GM19328 (cell line): ENCODE data around the gene MYL4.
"Not testable (repeated sequence)": the region's sequence is repeated elsewhere in the genome, so short reads cannot be mapped to it uniquely, and the experiment has no call there.

Source experiments
- ATAC-seq: cut with Tn5 transposase; IDR thresholded peaks from one replicate; pipeline ENCODE4 v1.9.1; 2021; ENCODE audit warnings: mild to moderate bottlenecking, moderate library complexity; ENCODE audit not compliant: unreplicated experiment

The MYL4 gene

DNA sequence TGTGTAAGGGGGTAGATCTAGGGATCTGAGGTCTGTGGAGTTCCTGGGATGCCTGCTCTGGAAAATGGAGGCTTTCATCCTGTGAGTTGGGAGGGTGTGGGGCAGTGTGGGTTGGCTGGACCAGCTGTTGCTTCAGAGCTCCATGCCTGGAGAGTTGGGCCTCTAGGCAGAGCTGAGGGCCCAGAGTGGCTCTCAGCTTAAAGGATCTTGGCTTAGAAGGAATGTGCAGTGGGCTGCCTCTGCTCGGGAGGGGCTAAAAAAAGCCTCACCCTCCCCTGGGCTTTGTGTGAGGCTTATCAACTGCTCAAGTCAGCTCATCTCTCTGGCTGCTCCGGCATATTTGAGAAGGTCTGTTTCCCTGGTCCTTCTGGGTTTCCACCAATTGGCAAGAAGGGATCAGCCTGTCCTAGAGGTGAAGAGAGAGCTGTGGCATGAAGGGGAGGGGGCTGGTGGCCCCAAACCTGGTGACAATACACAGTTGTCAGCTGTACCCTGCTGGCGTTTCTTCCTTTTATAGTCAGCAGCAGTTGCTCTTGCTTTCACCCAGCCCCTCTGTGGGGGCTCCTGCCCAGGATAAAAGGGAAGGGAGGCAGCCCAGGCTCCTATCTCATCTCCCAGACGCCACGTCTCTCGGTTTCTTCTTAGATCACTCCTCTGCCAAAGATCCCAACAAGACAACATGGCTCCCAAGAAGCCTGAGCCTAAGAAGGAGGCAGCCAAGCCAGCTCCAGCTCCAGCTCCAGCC is at the start of gene MYL4:
MYL4 (plus strand) TSS at position 605 of the 745 bp plus-strand sequence; CDS start at position 680, 75 bp downstream.
- ATAC-seq: no peak

DNA sequence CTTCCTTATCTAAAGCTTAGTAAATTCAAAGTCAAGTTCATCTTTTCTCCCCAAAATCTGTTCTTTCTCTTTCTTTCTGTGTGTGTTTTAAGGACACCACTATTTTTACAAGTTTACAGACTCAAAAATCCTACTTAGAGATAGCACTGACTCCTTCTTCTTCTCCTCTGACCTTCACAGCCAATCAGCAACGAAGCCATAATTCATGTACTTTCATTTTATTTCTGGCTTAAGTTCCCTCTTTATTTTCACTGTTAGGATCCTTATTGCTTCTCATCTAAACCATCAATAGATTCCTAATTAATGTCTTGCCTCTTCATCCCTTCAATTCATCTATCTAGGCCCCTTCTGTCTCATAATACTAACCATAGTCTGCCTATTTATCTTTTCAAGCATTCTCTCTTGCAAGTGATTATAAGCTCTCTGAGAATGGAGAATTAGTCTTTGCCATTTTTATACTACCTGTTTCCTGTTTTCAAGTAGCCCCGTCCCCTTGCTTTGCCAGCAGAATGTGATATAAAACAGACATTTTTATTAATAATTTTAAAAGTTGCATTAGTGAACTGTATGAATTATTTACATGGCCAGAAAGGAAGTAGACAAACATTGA is 47.0 kb upstream of the MYL4 start:
- no peak for ATAC-seq

DNA sequence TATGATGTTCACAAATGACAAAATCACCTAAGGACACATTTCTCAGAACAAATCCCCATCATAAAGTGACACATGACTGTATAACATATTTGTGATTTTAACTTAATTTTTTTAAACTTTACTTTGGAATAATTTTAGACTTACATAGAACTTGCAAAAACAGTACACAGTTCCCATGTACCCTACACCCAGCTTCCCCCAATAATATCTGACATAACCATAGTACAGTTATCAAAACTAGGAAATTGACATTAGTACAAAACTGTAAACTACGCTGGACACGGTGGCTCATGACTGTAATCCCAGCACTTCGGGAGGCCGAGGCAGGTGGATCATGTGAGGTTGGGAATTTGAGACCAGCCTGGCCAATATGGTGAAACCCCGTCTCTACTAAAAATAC is 44.9 kb upstream of the MYL4 start:
- ATAC-seq: no peak

DNA sequence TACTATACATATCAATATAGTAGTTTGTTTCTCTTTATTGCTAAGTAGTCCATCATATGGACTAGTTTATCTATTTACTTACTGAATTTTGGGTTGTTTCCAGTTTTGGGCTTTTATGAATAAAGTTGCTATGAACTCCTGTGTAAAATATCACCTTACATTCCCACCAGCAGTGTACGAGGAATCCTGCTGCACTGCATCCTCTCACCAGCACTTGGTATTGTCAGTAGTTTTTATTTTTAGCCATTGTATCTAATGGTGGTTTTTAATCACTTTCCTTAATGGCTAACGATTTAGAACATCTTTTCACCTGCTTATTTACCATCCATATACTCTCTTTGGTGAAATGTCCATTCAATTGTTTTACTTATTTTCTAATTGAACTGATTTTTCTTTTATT is 44.0 kb upstream of the MYL4 start:
- ATAC-seq: no peak

DNA sequence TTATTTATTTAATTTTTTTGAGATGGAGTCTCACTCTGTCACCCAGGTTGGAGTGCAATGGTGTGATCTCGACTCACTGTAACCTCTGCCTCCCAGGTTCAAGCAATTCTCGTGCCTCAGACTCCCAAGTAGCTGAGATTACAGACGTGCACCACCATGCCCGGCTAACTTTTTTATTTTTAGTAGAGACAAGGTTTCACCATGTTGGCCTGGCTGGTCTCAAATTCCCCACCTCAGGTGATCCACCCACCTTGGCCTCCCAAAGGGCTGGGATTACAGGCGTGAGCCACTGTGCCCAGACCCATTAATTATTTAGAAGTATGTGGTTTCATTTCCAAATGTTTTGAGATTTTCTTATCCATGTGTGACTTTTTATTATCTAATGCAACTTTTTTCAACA is 42.3 kb upstream of the MYL4 start:
- ATAC-seq: not testable (repeated sequence)

DNA sequence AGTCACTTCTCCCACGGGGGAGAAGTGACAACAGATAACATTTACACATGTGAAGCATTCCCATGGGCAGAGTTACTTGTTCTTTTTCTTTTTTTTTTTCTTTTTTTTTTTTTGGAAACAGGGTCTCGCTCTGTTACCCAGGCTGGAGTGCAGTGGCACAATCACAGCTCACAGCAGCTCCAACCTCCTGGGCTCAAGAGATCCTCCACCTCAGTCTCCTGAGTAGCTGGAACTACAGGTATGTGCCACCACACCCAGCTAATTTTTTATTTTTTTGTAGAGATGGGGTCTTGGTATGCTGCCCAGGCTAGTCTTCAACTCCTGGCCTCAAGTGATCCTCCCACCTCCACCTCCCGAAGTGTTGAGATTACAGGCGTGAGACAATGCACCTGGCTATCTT is 40.3 kb upstream of the MYL4 start:
- ATAC-seq: not testable (repeated sequence)

DNA sequence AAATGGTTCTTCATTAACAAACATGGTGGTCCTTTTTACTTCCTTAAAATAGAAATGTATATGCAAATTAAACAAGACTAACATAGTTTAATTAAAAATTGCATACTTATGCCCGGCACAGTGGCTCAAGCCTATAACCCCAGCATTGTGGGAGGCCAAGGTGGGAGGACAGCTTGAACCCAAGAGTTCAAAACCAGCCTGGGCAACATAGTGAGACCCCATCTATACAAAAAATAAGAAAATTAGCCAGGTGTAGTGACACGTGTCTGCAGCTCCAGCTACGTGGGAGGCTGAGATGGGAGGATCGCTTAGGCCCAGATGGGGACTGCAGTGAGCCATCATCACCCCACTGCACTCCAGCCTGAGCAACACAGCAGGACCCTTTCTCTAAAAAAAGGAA is 38.4 kb upstream of the MYL4 start:
- no peak for ATAC-seq

DNA sequence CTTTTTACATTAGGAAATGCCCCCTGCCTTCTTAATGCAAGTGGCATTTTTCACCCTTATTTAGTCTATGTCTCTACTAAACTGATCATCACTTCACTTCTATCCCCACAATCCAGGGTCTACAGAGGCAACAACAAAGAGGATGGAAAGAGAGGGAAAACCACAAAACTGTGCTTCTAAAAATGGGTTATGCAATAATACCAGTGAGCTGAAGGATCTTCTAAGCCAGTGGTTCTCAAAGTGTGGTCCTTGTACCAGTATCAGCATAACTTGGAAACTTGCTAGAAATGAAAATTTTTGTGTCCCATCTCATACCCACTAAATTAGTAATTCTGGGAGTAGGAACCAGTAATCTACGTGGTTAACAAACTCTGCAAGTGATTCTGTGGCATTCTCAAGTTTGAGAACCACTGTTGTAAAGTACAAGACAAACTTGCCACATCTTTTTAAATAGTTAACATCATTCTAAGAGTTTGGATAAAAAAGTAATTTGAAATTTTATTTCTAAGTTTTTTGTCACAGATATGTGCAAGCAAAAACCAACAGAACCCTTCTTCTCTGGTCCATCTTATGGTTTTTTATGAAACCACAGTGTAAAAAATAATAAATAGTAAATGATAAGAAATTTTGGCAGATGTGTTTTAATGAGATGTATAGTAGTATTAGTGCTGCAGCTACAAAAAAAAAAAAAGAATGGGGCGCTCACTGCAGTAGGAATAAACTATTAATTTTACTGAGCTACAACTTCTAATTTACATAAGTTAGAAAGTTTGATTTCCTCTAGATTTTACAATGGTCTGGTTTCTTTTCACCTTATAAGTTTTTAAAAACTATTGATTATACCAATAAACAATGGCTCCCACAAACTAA is 36.2 kb upstream of the MYL4 start:
- ATAC-seq: no peak

DNA sequence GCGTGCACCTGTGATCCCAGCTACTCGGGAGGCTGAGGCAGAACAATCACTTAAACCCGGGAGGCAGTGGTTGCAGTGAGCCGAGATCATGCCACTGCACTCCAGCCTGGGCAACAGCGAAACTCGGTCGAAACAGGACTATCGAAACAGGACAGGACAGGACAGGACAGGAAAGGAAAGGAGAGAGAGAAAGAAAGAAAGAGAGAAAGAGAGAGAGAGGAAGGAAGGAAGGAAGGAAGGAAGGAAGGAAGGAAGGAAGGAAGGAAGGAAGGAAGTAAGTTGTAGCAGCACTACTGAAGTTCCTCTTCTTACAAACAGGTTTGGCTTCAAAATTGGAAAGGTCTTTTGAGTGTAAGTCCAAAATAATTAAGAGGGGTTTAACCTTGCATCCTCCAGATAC is 34.3 kb upstream of the MYL4 start:
- ATAC-seq: not testable (repeated sequence)

DNA sequence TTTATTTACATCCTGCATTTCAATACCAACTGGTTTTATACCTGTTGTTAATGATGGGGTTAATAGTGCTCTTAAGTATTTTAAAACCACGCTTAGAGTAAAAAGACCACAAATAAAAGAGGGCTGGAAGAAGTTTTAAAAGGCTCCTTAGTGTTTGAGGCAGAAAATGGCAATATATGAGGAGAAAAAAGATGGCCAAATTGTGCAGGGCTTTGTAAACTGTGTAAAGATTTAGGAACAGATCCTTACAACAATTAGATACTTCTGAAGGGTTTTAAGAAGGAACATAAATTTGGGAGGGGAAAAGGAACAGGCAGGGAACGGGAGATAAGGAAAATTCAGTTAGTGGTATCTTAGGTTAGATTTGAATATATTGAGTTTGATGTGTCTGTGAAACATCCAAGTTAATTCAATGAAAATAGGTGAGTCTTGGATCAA is 32.7 kb upstream of the MYL4 start:
- no peak for ATAC-seq

DNA sequence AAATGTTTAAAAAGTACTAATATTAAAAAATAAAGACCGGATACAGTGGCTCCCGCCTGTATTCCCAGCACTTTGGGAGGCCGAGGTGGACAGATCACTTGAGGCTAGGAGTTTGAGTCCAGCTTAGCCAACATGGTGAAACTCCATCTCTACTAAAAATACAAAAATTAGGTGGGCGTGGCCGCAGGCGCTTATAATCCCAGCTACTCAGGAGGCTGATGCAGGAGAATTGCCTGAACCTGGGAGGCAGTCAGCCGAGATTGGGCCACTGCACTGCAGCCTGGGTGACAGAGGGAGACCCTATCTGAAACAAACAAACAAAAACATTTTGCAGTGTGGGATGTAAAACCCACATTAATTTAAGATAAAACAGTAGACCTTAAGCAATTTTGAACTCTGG is 31.9 kb upstream of the MYL4 start:
- no peak for ATAC-seq

DNA sequence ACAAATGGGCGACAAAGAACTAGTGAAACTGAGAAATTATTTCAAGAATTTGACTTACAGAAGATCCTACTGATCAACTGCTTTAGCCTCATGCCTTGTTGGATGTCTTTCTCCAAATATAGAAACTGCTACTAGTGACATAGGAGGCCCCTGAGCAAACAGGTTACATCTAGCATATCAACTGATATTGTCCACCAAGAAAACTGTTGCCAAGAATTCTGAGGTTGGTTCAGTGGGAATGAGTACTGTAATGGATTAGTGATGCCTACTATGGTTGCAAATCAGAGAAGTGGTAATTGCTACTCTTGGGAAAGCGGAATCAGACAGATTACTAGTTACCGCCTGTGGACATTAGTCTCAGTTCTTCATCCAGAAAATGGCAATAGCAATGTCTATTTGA is 30.0 kb upstream of the MYL4 start:
- no peak for ATAC-seq

DNA sequence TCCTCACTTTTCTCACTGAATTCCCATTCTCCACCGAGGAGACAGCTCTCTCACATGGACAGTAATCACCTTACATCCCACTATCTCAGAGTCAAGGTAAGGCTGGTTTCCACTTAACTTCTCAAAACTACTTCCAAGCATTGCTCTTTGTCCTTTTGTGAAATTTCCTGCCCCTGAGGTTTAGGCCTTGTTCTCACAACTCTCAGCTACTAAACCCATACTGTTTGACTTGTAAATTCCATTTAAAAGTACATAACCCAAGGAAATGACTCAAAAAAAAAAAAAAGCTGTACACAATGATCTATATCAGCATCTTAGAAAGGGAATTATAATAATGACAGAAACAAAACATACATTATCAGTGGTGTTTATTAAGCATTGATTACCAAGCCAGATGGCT is 28.8 kb upstream of the MYL4 start:
- ATAC-seq: no peak

DNA sequence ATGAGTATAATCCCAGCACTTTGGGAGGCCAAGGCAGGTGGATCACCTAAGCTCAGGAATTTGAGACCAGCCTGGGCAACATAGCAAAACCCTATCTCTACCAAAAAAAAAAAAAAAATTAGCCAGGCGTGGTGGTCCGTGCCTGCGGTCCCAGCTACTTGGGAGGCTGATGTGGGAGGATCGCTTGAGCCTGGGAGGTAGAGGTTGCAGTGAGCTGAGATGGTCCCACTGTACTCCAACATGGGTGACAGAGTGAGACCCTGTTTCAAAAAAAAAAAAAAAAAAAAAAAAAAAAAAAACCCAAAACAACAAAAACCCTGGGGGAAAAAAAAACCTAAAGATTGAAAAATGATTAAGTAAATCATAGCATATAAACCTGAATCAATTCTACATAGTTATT is 28.2 kb upstream of the MYL4 start:
- ATAC-seq: not testable (repeated sequence)

DNA sequence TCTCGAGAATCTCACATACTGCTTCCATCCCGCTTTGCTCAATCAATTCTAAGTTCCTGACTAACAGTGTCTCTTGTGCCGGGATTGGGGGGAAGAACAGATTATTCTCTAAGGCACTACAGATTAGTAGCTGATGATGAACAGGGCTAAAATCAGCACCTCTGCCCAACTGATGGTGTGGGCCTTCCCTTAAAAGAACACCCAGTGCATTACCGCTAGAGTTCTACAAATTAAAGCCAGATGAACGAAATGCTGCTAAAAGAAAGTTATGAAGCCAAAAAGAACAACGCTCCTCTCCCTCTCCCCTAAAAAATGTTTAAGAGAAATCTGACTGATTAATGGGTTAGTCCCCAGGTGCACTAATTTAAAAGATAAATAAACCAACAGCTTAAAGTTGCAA is 24.5 kb upstream of the MYL4 start:
- ATAC-seq: no peak

DNA sequence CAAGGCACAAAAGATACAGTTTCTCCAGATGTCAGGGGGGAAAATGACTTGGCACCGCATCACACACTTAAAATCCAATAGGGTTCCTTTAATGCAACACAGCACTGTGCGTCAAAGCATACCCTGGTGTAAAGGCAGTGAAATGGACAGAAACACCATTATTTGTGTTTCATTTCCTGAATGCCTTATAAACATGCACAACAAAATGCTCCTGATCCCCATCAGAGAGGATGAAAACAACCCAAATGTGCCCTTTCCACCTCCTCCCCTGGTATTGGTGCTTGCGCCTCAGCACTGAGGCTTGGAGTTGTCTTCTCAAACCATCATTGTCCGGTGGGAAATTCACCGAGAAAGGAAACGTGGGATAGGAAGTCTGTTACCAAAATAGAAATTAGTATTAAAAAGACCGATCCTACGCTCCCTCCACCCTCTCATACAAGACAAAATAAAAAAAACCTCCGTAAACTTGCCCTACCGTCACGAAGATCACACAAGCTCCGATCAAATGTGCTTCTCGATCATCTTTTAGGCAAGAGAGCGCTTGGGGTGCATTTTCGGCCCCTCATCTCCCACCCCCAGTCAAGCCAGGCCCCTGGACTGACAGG is 20.8 kb upstream of the MYL4 start:
- ATAC-seq: no peak

DNA sequence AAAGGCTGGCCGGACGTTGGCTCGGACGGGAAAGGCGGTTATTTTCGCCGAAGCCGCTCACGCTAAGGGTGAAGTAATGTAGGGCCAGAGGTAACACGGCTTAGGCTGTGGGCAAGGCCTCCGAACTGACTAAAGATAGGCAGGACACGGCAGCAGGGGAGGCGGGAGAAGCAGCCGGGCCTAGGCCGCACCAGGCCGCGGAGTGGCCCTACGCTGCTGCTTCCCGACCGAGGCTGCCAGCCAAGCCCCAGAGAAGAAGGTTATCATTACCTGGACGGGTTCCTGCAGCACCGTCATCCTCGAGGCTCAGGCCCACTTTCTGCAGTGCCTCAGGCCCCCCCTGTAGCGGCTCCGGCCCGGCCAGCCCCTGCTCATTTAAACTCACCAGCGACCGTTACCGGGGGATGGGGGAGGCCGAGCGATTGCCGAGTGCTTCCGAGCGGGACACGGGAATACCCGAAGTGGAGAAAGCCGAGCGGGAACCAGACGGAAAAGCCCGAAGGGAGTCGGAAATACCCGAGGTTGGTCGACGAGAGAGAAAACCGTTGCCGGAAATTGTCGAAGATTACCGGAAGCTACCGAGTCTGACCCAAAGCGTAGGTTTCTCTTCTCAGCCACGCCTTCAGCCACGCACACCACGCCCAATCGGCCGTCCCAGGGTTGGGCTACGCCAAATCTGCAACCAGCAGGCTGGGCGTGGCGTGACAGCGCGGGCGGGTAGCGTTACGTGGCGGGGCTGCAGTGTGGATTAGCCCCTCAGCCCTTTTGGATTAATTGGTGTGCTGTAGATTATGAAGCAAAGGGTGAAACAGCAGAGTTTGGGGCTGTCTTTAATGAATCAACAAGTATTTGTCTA is 20.0 kb upstream of the MYL4 start, which contains the start of gene CDC27:
CDC27 (minus strand) TSS at position 420 of the 856 bp plus-strand sequence; CDS start at position 297, 123 bp downstream.
- peak; percentile 90 for ATAC-seq

DNA sequence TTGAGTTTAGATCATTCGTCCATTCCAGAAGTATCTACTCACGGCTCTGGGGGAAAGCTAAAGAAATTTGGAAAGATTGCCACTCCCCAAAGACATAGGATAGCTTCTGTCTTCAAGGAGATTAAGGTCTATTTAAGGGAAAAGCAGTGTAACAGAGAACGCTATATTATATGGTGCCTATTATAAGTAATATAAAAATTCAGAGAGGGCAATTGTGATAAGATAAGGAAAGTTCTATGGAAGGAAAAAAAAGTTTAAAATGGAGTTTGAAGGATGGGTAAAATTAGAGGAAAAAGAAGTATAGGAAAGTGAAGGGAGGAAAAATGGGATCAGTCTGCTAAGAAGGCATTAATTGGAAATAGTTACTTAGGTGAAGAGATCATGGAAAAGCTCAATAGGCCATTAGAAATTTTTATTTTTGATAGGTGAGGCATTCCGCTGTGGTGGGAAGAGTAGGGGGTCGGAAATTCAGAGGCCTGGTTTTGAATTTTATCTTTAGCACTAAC is 19.4 kb upstream of the MYL4 start:
- ATAC-seq: no peak

DNA sequence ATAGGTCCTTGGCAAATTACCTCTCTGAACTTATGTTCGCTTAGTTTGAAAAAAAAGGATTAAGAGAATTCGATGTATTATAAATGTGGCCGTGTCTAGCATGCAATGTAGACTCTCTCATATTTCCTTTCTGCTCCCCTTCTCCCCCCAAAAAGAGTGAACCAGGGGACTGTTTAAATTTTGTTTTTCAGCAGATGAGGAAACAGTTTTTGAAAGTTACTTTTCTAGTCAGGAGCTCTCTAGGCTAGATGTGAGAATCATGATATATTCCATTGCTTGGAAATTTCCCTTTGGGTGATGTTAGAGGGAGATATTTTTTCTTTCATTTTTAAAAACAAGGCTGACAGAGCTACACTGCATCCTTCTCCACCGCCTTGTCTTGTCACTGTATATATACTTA is 18.9 kb upstream of the MYL4 start:
- ATAC-seq: no peak

DNA sequence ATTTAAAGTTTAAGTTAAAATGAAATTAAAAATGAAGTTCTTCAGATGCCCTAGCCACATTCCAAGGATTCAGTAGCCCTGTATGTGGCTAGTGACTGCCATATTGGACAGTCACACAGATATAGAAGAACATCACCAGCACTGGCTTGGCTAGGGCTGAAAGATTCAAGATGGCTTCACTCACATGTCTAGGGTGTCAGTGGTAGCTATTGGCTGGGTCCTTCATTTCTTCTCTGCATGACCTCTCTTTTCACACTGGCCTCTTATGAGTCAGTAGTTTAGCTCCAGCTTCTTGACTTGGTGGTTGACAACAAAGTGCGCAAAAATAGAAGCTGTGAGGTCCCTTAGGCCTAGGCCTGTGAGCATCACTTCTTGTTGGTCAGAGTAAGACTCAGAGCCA is 18.4 kb upstream of the MYL4 start:
- no peak for ATAC-seq
